GM12878 (cell line): Measurements from ENCODE around the gene RALGAPA1. TPM values are rescaled to one million over a fixed set of nuclear protein-coding genes. Genes with fewer than 3 reads are reported as not detected.

ENCODE experiments used
- ATAC-seq: fragments of 200-7000 bp; cut with Tn5 transposase; 3 replicates; pipeline ENCODE4 v1.9.1; 2020; ENCODE audit warnings: mild to moderate bottlenecking, moderate library complexity
- BruUV-seq: library from RNA; stranded (reverse); fragments of 400-500 nt; replicated peaks from 2 replicates; lab custom pipeline; 2021; lab: Mats Ljungman, UMichigan
- CTCF ChIA-PET: fragments of 300-600 bp; sonication (Branson Sonifier 250); formaldehyde crosslinking; extraction: SDS; loops from one replicate; lab custom pipeline; 2021; ENCODE audit warnings: inconsistent platforms; lab: Yijun Ruan, JAX
- POLR2A ChIA-PET: fragments of 350-600 bp; formaldehyde crosslinking; extraction: SDS; loops from one replicate; lab custom pipeline; 2021; ENCODE audit warnings: inconsistent platforms; lab: Charles Lee
- RAD21 ChIA-PET: fragments of 300-600 bp; sonication (Branson Sonifier 250); formaldehyde crosslinking; loops from one replicate; lab custom pipeline; 2023; ENCODE audit warnings: antibody characterized with exemption; ENCODE audit not compliant: unreplicated experiment; lab: Charles Lee
- SMC1A ChIA-PET: fragments of 300-600 bp; sonication (Branson Sonifier 250); formaldehyde crosslinking; loops from one replicate; lab custom pipeline; 2023; ENCODE audit not compliant: unreplicated experiment, uncharacterized antibody; lab: Charles Lee
- DNase-seq: peaks from one replicate; pipeline ENCODE4 v3.0.0-alpha.2; 2011; ENCODE audit warnings: low read depth, low spot score
- FAIRE-seq: peaks from 3 replicates; lab custom pipeline; 2011; peaks lifted over from hg19 to GRCh38; lab: Jason Lieb, UNC
- H2AFZ ChIP-seq: 2 replicates; pipeline ENCODE4 v1.6.0; 2011; ENCODE audit warnings: low read depth, low read length, control low read depth; ENCODE audit not compliant: control insufficient read depth
- H3K27ac ChIP-seq: 2 replicates; pipeline ENCODE4 v1.5.1; 2011; ENCODE audit warnings: control low read depth; ENCODE audit not compliant: control insufficient read depth, insufficient read depth
- H3K27me3 ChIP-seq, 2 experiments: replicated peaks in 1 of 2; 2 replicates each; pipeline versions ENCODE4 v1.6.0 to v1.6.1; 2011; ENCODE audit warnings: low read length in 1 of 2; ENCODE audit not compliant: control insufficient read depth in 2 of 2, insufficient read depth in 2 of 2
- H3K36me3 ChIP-seq, 2 experiments: 2 replicates each; pipeline ENCODE4 v1.5.1; 2011; ENCODE audit warnings: low read length in 1 of 2; ENCODE audit not compliant: control insufficient read depth in 2 of 2, insufficient read depth in 2 of 2
- H3K4me1 ChIP-seq: 2 replicates; pipeline ENCODE4 v1.6.1; 2011; ENCODE audit warnings: mild to moderate bottlenecking, low read length, moderate library complexity, mixed read lengths; ENCODE audit not compliant: control insufficient read depth, insufficient read depth
- H3K4me2 ChIP-seq: 2 replicates; pipeline ENCODE4 v1.6.0; 2011; ENCODE audit warnings: control low read depth; ENCODE audit not compliant: control insufficient read depth, insufficient read depth
- H3K4me3 ChIP-seq: fragments of 200-600 bp; sonication (generic); 2 replicates; pipeline ENCODE4 v1.5.1; 2016
- H3K79me2 ChIP-seq: 2 replicates; pipeline ENCODE4 v1.6.0; 2011; ENCODE audit warnings: low read length; ENCODE audit not compliant: control insufficient read depth, insufficient read depth
- H3K9ac ChIP-seq: 2 replicates; pipeline ENCODE4 v1.8.0; 2011; ENCODE audit warnings: low read length, control low read depth, mixed read lengths; ENCODE audit not compliant: control insufficient read depth, insufficient read depth
- H3K9me3 ChIP-seq: replicated peaks from 3 replicates; pipeline ENCODE4 v1.5.1; 2011; ENCODE audit warnings: mild to moderate bottlenecking, low read length; ENCODE audit not compliant: control insufficient read depth, insufficient read depth
- H4K20me1 ChIP-seq: 2 replicates; pipeline ENCODE4 v1.6.0; 2011; ENCODE audit not compliant: control insufficient read depth, insufficient read depth
- CREB1 ChIP-seq: IDR thresholded peaks from 2 replicates; pipeline ENCODE4 v1.6.1; 2012; ENCODE audit warnings: low read depth, mild to moderate bottlenecking, inconsistent platforms
- EED ChIP-seq: sonication (generic); IDR thresholded peaks from 2 replicates; pipeline ENCODE4 v1.6.1; 2016; ENCODE audit warnings: antibody characterized with exemption, low read depth
- ETV6 ChIP-seq, 2 experiments: fragments of 450-650 bp in 1 of 2; IDR thresholded peaks in 1 of 2; conservative IDR thresholded peaks in 1 of 2; 2 replicates each; pipeline ENCODE4 v1.6.1; 2014; ENCODE audit warnings: antibody characterized with exemption in 1 of 2, borderline replicate concordance in 1 of 2, low read depth in 1 of 2, mild to moderate bottlenecking in 1 of 2, moderate library complexity in 1 of 2
- HCFC1 ChIP-seq: fragments of 150-350 bp; IDR thresholded peaks from 2 replicates; pipeline ENCODE4 v1.6.1; 2014; ENCODE audit warnings: low read length
- IKZF2 ChIP-seq, 2 experiments: fragments of 450-650 bp; IDR thresholded peaks; 2 replicates each; pipeline ENCODE4 v1.6.1; 2017; ENCODE audit warnings: mild to moderate bottlenecking in 2 of 2, moderate library complexity in 2 of 2
- JUND ChIP-seq: IDR thresholded peaks from 2 replicates; pipeline ENCODE4 v1.6.1; 2012; ENCODE audit warnings: low read depth, mild to moderate bottlenecking, low read length, improper control_type of control experiment, moderate library complexity
- NFYA ChIP-seq: IDR thresholded peaks from 2 replicates; pipeline ENCODE4 v1.6.1; 2011; ENCODE audit warnings: low read depth, mild to moderate bottlenecking, low read length, improper control_type of control experiment, borderline replicate concordance
- NR2C2 ChIP-seq: IDR thresholded peaks from 2 replicates; pipeline ENCODE4 v1.6.1; 2011; ENCODE audit warnings: borderline replicate concordance, low read depth; ENCODE audit not compliant: control insufficient read depth, insufficient read length
- NRF1 ChIP-seq: conservative IDR thresholded peaks from 2 replicates; pipeline ENCODE4 v1.6.1; 2011; ENCODE audit warnings: mild to moderate bottlenecking, low read depth, low read length, improper control_type of control experiment
- RUNX3 ChIP-seq: IDR thresholded peaks from 2 replicates; pipeline ENCODE4 v1.6.1; 2012; ENCODE audit warnings: low read length, inconsistent platforms
- ZSCAN29 ChIP-seq: fragments of 450-650 bp; IDR thresholded peaks from 2 replicates; pipeline ENCODE4 v1.6.1; 2017; ENCODE audit warnings: mild to moderate bottlenecking, moderate library complexity
- WGBS: methylation state at CpG from one replicate; pipeline ENCODE4 v1.1.6; 2016; ENCODE audit warnings: low lambda C conversion rate; ENCODE audit not compliant: insufficient replicate concordance, insufficient coverage; ENCODE audit errors: missing lambda C conversion rate; 5-methylcytosine and 5-hydroxymethylcytosine counted together
- in situ Hi-C: fragments of 300-500 bp; cut with MboI; formaldehyde crosslinking; loops from 9 replicates; pipeline ENCODE4 v1.14.3; 2018; ENCODE audit warnings: mixed read lengths
- intact Hi-C: fragments of 100-400 bp; cut with micrococcal nuclease; formaldehyde crosslinking; loops from one replicate; pipeline ENCODE4 v1.14.2; 2022; ENCODE audit not compliant: unreplicated experiment
- polyA plus RNA-seq, 11 experiments: library from polyadenylated mRNA; depleted of rRNA in 4 of 11; unstranded in 6 of 11; stranded (reverse) in 5 of 11; fragments of >200 nt; fragmentation: Nextera tagmentation in 4 of 11; fragmentation: Illumina TruSeq in 1 of 11; extraction: Ambion mirVana in 4 of 11; extraction: Trizol in 1 of 11; gene quantifications; 1 replicate in 1 of 11; 2 replicates in 10 of 11; pipeline versions ENCODE4 v1.2.1 to v1.2.3, GENCODE V29; 2011 to 2016; ENCODE audit warnings: inconsistent platforms in 2 of 11, missing spikeins in 2 of 11, low read depth in 1 of 11
- total RNA-seq, 4 experiments: library from RNA; depleted of rRNA in 3 of 4; stranded (reverse); fragments of >200 nt in 3 of 4; fragmentation: Illumina TruSeq in 1 of 4; extraction: Trizol in 1 of 4; gene quantifications; 2 replicates each; pipeline versions ENCODE4 v1.2.1 to v1.2.3, GENCODE V29; 2013 to 2021
- TF ChIP-seq, protein P1 (sequence below): fragments of 450-650 bp; IDR thresholded peaks from 2 replicates; pipeline ENCODE4 v1.6.1; 2016; ENCODE audit warnings: mild to moderate bottlenecking
- TF ChIP-seq, protein P2 (sequence below): fragments of 450-650 bp; IDR thresholded peaks from 2 replicates; pipeline ENCODE4 v1.6.1; 2017; ENCODE audit warnings: low read depth, mild to moderate bottlenecking, moderate library complexity
- TF ChIP-seq, protein P3 (sequence below): fragments of 450-650 bp; IDR thresholded peaks from 2 replicates; pipeline ENCODE4 v1.6.1; 2014; ENCODE audit warnings: mild to moderate bottlenecking

The RALGAPA1 gene
- total and polyA plus RNA-seq, 10 of the 15 experiments (the other 5 are each of a cell fraction or from before 2014, with no cell fraction given): 5.6 to 26.7 (median 14.7) TPM

DNA sequence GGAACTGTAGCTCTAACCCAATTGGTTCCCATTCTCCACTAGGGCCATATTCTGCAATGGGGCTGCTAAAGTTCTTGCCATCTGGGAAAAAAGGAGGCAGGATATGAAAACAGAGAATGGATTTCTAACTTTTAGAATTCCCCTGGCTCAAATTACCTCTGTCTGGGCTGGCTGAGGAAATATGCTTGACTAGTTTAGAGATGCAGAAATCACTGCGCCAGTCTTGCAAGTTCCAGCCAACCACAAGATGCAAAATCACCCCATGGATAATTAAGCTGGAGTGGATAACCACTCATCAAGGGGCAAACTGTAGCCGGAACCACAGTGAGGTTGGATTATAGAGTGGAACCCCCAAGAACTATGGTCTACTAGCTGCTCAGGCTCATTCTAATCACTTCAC, 126.3 kb downstream of the RALGAPA1 start:
- Histone ChIP-seq H3K4me2 (no peak overlapping the region), H3K36me3 (no peaks in the 10 kb centered on the region), H2AFZ (no peak overlapping the region), H3K27me3 (no peaks in the 10 kb centered on the region), H3K4me3 (no peak overlapping the region), H3K9me3 (no peaks in the 10 kb centered on the region), H3K4me1 (peaks cover 13% of the 10 kb centered on the region), H3K9ac (no peak overlapping the region), H3K27ac (peak overlapping the region; percentile 29; the same call in 1 of the 2 replicates), H4K20me1 (no peaks in the 10 kb centered on the region), H3K79me2 (no peaks in the 10 kb centered on the region)
- intact Hi-C loops (loop anchor here (10.0 kb wide), 1 partner anchor 148 kb away; the partner anchor contains the start of gene INSM2), in situ Hi-C loops (loop anchor here (25.0 kb wide), 1 partner anchor 246 kb away; no protein-coding TSS in a partner anchor)
- FAIRE-seq (no peak), DNase-seq (peak; percentile 3), ATAC-seq (no peak)
- ChIA-PET RAD21 (interaction anchor here (0.6 kb wide), 1 partner anchor 418 kb away, joined by 3 read pairs; no protein-coding TSS in a partner anchor), POLR2A (no interaction called here), SMC1A (interaction anchor here (0.7 to 1.2 kb wide), 2 partner anchors 33 to 367 kb away, joined by 3 read pairs; no protein-coding TSS in a partner anchor), CTCF (interaction anchor here (1.1 to 6.7 kb wide), 4 partner anchors 244 to 542 kb away, joined by 3 to 41 read pairs (median 6); no protein-coding TSS in a partner anchor)
- TF ChIP-seq, protein P1, sequence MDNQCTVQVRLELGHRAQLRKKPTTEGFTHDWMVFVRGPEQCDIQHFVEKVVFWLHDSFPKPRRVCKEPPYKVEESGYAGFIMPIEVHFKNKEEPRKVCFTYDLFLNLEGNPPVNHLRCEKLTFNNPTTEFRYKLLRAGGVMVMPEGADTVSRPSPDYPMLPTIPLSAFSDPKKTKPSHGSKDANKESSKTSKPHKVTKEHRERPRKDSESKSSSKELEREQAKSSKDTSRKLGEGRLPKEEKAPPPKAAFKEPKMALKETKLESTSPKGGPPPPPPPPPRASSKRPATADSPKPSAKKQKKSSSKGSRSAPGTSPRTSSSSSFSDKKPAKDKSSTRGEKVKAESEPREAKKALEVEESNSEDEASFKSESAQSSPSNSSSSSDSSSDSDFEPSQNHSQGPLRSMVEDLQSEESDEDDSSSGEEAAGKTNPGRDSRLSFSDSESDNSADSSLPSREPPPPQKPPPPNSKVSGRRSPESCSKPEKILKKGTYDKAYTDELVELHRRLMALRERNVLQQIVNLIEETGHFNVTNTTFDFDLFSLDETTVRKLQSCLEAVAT: no peak
- TF ChIP-seq CREB1 (no peak), JUND (no peak), HCFC1 (no peak), ETV6 (conservative IDR thresholded peaks at IDR 0.05 in 1 of 2, IDR thresholded peaks at IDR 0.05 in 1 of 2; ENCODE audit: borderline replicate concordance in 1 of 2, low read depth in 1 of 2) (peak in 1 of 2 experiments; percentile 59; a peak in 1 of 4 replicates), RUNX3 (peak; percentile 58), NFYA (no peak), NRF1 (no peak), NR2C2 (no peak), IKZF2 (IDR thresholded peaks at IDR 0.05) (no peak), ZSCAN29 (no peak), EED (peak; percentile 53; the same call in 1 of the 2 replicates)
- TF ChIP-seq, protein P2, sequence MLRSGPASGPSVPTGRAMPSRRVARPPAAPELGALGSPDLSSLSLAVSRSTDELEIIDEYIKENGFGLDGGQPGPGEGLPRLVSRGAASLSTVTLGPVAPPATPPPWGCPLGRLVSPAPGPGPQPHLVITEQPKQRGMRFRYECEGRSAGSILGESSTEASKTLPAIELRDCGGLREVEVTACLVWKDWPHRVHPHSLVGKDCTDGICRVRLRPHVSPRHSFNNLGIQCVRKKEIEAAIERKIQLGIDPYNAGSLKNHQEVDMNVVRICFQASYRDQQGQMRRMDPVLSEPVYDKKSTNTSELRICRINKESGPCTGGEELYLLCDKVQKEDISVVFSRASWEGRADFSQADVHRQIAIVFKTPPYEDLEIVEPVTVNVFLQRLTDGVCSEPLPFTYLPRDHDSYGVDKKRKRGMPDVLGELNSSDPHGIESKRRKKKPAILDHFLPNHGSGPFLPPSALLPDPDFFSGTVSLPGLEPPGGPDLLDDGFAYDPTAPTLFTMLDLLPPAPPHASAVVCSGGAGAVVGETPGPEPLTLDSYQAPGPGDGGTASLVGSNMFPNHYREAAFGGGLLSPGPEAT: no peak
- TF ChIP-seq, protein P3, sequence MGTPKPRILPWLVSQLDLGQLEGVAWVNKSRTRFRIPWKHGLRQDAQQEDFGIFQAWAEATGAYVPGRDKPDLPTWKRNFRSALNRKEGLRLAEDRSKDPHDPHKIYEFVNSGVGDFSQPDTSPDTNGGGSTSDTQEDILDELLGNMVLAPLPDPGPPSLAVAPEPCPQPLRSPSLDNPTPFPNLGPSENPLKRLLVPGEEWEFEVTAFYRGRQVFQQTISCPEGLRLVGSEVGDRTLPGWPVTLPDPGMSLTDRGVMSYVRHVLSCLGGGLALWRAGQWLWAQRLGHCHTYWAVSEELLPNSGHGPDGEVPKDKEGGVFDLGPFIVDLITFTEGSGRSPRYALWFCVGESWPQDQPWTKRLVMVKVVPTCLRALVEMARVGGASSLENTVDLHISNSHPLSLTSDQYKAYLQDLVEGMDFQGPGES: no peak
- whole genome bisulfite sequencing: 60% methylated on average over 2 of the region's 2 CpGs
- BruUV-seq: no TSS peak
